GM12874 (cell line): ENCODE measurements around the gene ITSN1.

Experiments used
- TF ChIP-seq, protein P1 (sequence below): IDR thresholded peaks from 2 replicates; pipeline ENCODE4 v1.5.1; 2011; ENCODE audit warnings: low read depth, mild to moderate bottlenecking, control low read depth, low read length, moderate library complexity; ENCODE audit not compliant: insufficient read depth

ITSN1 gene

DNA sequence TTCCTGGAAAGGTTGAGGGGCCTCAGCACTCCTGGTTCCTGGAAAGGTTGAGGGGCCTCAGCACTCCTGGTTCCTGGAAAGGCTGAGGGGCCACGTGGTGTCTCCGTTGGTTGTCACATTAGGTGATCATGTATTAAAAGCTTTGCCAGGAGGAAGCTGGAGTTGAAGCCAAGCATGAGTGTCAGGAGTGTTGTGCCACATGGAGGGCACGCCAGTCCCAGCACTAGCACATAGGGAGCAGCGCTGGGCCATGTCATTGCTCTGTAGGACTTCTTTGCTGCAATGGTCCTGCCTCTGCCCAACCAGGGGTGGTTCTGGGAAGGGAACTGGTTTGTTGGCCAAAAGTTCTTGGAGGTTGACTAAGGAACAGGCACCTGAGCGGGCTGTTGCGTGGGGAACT lies 260.0 kb downstream of the ITSN1 start:
- TF ChIP-seq, protein P1, sequence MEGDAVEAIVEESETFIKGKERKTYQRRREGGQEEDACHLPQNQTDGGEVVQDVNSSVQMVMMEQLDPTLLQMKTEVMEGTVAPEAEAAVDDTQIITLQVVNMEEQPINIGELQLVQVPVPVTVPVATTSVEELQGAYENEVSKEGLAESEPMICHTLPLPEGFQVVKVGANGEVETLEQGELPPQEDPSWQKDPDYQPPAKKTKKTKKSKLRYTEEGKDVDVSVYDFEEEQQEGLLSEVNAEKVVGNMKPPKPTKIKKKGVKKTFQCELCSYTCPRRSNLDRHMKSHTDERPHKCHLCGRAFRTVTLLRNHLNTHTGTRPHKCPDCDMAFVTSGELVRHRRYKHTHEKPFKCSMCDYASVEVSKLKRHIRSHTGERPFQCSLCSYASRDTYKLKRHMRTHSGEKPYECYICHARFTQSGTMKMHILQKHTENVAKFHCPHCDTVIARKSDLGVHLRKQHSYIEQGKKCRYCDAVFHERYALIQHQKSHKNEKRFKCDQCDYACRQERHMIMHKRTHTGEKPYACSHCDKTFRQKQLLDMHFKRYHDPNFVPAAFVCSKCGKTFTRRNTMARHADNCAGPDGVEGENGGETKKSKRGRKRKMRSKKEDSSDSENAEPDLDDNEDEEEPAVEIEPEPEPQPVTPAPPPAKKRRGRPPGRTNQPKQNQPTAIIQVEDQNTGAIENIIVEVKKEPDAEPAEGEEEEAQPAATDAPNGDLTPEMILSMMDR = no peak

DNA sequence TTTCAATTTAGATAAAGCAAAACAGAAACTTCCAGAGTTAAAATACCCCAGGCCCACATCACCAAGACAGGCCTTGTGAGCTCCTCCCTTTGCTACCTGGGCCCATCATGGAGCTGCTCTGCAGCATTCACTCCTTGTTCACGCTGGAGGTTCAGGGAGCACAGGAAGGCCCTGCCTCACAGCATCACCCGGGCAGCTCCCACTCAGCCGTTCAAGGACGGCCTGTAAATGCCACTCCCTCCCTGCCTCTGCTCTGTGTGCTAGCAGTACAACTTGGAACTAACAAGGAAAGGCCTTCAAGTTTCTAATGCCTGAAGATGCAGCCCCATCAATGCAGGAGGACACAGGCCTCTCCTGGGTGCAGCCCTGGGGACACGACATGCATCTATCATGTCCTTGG lies 261.7 kb downstream of the ITSN1 start:
- TF ChIP-seq, protein P1 = no peak

DNA sequence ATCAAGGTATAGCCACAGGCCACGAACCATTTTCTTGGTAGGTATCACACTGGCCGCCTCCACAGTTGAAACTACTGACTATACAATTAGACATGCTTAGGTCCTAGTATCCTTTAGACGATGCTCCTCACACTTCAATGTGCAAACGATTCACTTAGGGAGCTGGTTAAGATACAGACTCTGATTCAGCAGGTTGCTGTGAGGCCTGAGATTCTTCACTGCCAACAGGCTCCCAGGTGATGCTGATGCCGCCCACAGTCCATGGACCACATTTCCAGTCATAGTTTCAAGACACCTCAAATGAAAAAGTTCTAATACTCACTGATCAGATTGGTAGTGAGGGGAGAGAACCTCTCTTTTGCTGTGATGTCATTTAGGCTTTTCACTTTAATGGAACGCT lies 266.5 kb downstream of the ITSN1 start:
- TF ChIP-seq, protein P1 = no peak

DNA sequence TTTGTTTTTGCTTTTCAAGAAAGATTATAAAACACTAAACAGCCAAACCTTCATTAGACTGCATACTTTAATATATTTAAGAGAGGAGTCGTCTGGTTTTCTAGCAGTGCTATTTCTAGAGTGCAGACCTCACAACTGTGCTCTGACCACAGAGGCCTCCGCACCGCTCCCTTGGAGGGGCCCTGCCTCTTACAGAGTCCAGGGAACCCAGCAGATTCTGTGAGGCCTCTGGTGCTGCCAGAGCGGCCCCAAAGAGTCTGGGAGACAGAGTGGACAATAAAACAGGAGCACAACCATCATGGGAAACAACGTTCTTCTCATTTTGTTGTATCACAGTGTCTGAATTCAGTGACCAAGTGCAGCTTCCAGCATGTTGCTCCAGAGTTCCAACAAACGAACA lies 267.5 kb downstream of the ITSN1 start:
- TF ChIP-seq, protein P1 = no peak

DNA sequence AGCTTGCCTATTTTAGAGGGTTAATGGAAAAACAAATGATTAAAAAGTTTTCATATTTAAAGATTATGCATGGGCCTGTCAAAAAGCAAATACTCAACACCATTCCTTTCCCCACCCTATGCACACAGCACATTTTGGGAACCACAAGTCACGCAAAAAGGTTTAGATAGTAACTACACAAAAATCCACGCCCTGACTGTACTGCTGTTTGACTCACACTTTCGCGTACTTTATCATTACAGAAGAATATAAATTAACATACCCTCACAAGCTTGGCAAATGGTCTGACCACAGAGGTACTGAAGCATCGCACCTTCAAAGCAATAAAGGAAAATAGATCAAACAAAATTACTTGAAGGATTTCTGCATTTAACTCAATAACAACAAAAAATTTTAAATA lies 271.9 kb downstream of the ITSN1 start:
- TF ChIP-seq, protein P1 = no peak

DNA sequence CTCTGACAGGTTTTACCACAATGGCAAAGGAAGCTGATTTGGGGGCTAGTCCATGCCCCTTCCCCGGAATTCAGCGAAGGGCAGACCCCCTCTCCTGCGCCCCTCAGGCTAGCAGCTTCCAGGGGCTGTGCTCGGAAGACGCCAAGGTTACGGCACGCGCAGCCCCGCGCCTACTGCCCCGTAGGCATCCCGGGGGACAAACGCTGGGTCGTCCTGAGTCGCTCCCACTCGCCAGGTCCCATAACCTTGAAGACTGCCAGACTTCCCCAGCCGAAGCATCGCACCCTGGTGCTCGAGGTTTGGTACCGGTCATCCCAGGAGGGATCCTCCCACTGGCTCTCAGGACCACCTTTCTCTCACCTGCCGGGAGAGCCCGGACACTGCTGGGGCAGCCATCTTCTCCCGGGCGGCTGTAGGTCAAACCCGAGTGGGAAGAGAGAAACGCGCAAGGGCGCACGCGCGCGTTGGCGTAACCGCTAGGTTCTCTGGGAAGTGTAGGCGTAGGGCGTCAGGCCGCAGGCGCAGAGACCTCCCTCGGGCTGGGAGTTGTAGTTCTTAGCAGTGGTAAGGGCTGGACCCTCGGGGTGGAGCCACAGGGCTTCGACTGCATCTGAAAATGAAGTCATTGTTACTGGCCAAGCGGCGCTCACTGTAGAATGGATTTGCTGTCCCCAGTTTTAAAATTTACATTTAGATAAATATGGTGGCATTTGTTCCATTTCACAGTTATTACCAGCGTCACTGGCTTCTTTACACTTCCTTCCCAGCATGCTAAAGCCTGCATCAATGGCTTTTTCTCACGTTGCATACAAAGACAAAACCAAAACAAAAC lies 273.3 kb downstream of the ITSN1 start, which contains the start of gene ATP5PO:
Gene ATP5PO (minus strand): TSS at position 437 of the 832 bp plus-strand sequence. CDS start 41 bp downstream, at position 396.
- TF ChIP-seq, protein P1 = no peak

GRCh38 chr21:33916200-33916567 lies 273.9 kb downstream of the ITSN1 start:
- TF ChIP-seq, protein P1 = no peak
